Prostate gland (tissue), 2 donors: Measurements from ENCODE around the gene APOA5.

Source experiments
- CTCF ChIP-seq, 4 experiments: fragments of 200-600 bp in 2 of 4; fragments of 450-650 bp in 2 of 4; sonication (generic) in 2 of 4; IDR thresholded peaks; 1 replicate in 3 of 4; 2 replicates in 1 of 4; pipeline ENCODE4 v1.5.1; 2016 to 2019; ENCODE audit warnings: antibody characterized with exemption in 4 of 4, mild to moderate bottlenecking in 2 of 4, moderate library complexity in 2 of 4
- POLR2A ChIP-seq: fragments of 450-650 bp; IDR thresholded peaks from one replicate; pipeline ENCODE4 v1.6.1; 2016; ENCODE audit warnings: antibody characterized with exemption, mild to moderate bottlenecking
- POLR2AphosphoS5 ChIP-seq: sonication (generic); formaldehyde crosslinking; IDR thresholded peaks from one replicate; pipeline ENCODE4 v1.6.1; 2017; ENCODE audit warnings: antibody characterized with exemption

- no peak for TF ChIP-seq POLR2AphosphoS5
- no peak for TF ChIP-seq CTCF (IDR thresholded peaks at IDR 0.05)
- no peak for TF ChIP-seq POLR2A
Observed at GRCh38 chr11:116835042-116835772, 43.5 kb upstream of the APOA5 start.
